ENCODE measurements around the gene XRCC6.
A peak's percentile ranks its signal among the peaks of the same experiment; 100 is the strongest.
"Not testable (repeated sequence)": the region's sequence is repeated elsewhere in the genome, so short reads cannot be mapped to it uniquely, and the experiment has no call there.

XRCC6 gene

GRCh38 chr22:41598081-41598480 lies 23.0 kb upstream of the XRCC6 start:
- no peak for DNase-seq

- no peak for DNase-seq
Observed at GRCh38 chr22:41598891-41599635, 22.0 kb upstream of the XRCC6 start.

GRCh38 chr22:41600976-41601375 lies 20.1 kb upstream of the XRCC6 start:
- no peak for DNase-seq

GRCh38 chr22:41603873-41604332 lies 17.2 kb upstream of the XRCC6 start:
- no peak for DNase-seq

GRCh38 chr22:41608386-41608785 lies 12.7 kb upstream of the XRCC6 start:
- DNase-seq: no peak

GRCh38 chr22:41612603-41613306 lies 8.3 kb upstream of the XRCC6 start:
- DNase-seq: no peak

GRCh38 chr22:41613456-41613855 lies 7.6 kb upstream of the XRCC6 start:
- DNase-seq: peak in 1 of 56 donors; percentile 3

GRCh38 chr22:41619979-41620588 lies 1.0 kb upstream of the XRCC6 start:
- peak in 34 of 56 donors; percentile 7 to 52 (median 32) for DNase-seq

- peak in 2 of 56 donors; percentile 36 to 42 for DNase-seq
Observed at GRCh38 chr22:41620589-41621098, 451 bp upstream of the XRCC6 start, which contains the start of gene DESI1. TSS of gene DESI1 (minus strand) at chr22:41621043. CDS start at chr22:41620839, 204 bp downstream.

GRCh38 chr22:41621911-41622179 lies 750 bp downstream of the XRCC6 start:
- no peak for DNase-seq

GRCh38 chr22:41625577-41625976 lies 4.5 kb downstream of the XRCC6 start:
- no peak for DNase-seq

GRCh38 chr22:41631115-41631514 lies 10.0 kb downstream of the XRCC6 start:
- not testable (repeated sequence) for DNase-seq

- DNase-seq: not testable (repeated sequence)
Observed at GRCh38 chr22:41631615-41632014, 10.5 kb downstream of the XRCC6 start.

- DNase-seq: not testable (repeated sequence)
Observed at GRCh38 chr22:41634610-41635009, 13.5 kb downstream of the XRCC6 start.

- peak in 3 of 56 donors; percentile 2 to 57 (median 3) for DNase-seq
Observed at GRCh38 chr22:41636467-41636866, 15.4 kb downstream of the XRCC6 start.

GRCh38 chr22:41637623-41638022 lies 16.5 kb downstream of the XRCC6 start:
- DNase-seq: not testable (repeated sequence)

- DNase-seq: no peak
Observed at GRCh38 chr22:41638124-41638523, 17.0 kb downstream of the XRCC6 start.

GRCh38 chr22:41638748-41639147 lies 17.7 kb downstream of the XRCC6 start:
- DNase-seq: no peak

- no peak for DNase-seq
Observed at GRCh38 chr22:41641854-41642253, 20.8 kb downstream of the XRCC6 start.

GRCh38 chr22:41642331-41643110 lies 21.4 kb downstream of the XRCC6 start:
- no peak for DNase-seq

- no peak for DNase-seq
Observed at GRCh38 chr22:41647771-41648170, 26.7 kb downstream of the XRCC6 start.
